Rectal smooth muscle tissue (tissue), 1 donor: ENCODE results near the gene SLC66A3.

Source experiments
- H3K27ac ChIP-seq: one replicate; pipeline ENCODE4 v1.7.0; 2013; ENCODE audit warnings: low read depth, low read length, inconsistent platforms
- H3K27me3 ChIP-seq: one replicate; pipeline ENCODE4 v1.7.0; 2013; ENCODE audit warnings: low read length; ENCODE audit not compliant: control insufficient read depth, insufficient read depth
- H3K36me3 ChIP-seq: one replicate; pipeline ENCODE4 v1.7.0; 2013; ENCODE audit warnings: low read length; ENCODE audit not compliant: control insufficient read depth, insufficient read depth
- H3K4me1 ChIP-seq: one replicate; pipeline ENCODE4 v1.7.0; 2013; ENCODE audit warnings: low read length; ENCODE audit not compliant: control insufficient read depth, insufficient read depth
- H3K4me3 ChIP-seq: one replicate; pipeline ENCODE4 v1.7.0; 2013; ENCODE audit warnings: low read length
- H3K9ac ChIP-seq: one replicate; pipeline ENCODE4 v1.7.0; 2013; ENCODE audit warnings: low read length

SLC66A3 gene

GRCh38 chr2:11213090-11213638 is 57.9 kb downstream of the SLC66A3 start:
- no peak overlapping the region for H3K4me3 ChIP-seq
- H3K27ac ChIP-seq: no peak overlapping the region
- H3K36me3 ChIP-seq: peaks cover 5% of the 10 kb centered on the region
- no peaks in the 10 kb centered on the region for H3K4me1 ChIP-seq
- H3K27me3 ChIP-seq: no peaks in the 10 kb centered on the region
- no peak overlapping the region for H3K9ac ChIP-seq

- H3K27ac ChIP-seq: no peak overlapping the region
- no peak overlapping the region for H3K4me3 ChIP-seq
- no peaks in the 10 kb centered on the region for H3K27me3 ChIP-seq
- no peaks in the 10 kb centered on the region for H3K4me1 ChIP-seq
- H3K36me3 ChIP-seq: peaks cover 5% of the 10 kb centered on the region
- H3K9ac ChIP-seq: no peak overlapping the region
These were observed 58.7 kb downstream of the SLC66A3 start for GRCh38 chr2:11213975-11214374.

GRCh38 chr2:11214770-11215169 is 59.5 kb downstream of the SLC66A3 start:
- peaks cover 5% of the 10 kb centered on the region for H3K36me3 ChIP-seq

DNA sequence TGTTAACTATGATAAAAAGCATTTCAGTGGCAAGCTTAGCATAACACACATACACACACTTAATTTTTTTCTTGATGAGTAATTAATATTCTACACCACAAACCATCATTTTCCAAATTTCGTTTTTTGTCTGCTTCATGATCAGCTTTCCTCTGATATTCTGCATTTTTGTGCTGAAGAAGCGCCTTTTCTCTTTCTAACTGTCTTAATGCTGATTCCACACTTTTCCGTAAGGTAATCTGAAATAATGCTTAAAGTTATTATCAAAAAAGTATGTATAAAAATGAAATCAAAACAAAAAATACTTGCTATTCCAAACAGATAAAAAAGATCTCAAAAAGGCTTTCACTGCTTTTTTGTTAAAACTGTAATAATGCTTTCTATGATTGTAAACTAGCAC is 60.1 kb downstream of the SLC66A3 start:
- H3K4me3 ChIP-seq: no peak overlapping the region
- no peaks in the 10 kb centered on the region for H3K4me1 ChIP-seq
- no peaks in the 10 kb centered on the region for H3K27me3 ChIP-seq
- peaks cover 3% of the 10 kb centered on the region for H3K36me3 ChIP-seq
- no peak overlapping the region for H3K27ac ChIP-seq
- no peak overlapping the region for H3K9ac ChIP-seq

More at GRCh38 chr2:11214770-11215169, 59.5 kb downstream of the SLC66A3 start:
- no peak overlapping the region for H3K9ac ChIP-seq
- no peak overlapping the region for H3K4me3 ChIP-seq
- H3K4me1 ChIP-seq: no peaks in the 10 kb centered on the region
- H3K27me3 ChIP-seq: no peaks in the 10 kb centered on the region
- no peak overlapping the region for H3K27ac ChIP-seq

DNA sequence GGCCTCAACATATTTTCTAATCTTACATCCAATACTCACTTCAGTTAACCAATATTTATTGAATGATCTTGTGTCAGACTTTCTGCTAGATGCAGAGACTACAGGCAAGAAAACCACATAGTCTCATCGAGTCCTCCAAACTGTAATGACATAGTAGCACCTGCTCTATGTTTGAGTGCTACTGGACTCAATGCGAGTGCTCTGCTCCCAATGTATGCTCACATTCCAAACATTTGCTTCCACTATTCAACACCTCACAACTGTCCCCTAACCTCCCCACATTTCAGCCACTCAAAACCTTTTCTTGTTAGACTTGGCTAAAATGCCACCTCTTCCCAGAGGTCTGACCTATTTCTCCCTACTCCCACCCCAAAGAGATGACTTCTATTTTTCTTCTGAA is 65.2 kb downstream of the SLC66A3 start:
- no peaks in the 10 kb centered on the region for H3K27me3 ChIP-seq
- no peak overlapping the region for H3K9ac ChIP-seq
- H3K36me3 ChIP-seq: peaks cover 2% of the 10 kb centered on the region
- H3K4me1 ChIP-seq: no peaks in the 10 kb centered on the region
- no peak overlapping the region for H3K4me3 ChIP-seq
- H3K27ac ChIP-seq: no peak overlapping the region

- no peaks in the 10 kb centered on the region for H3K4me1 ChIP-seq
- H3K36me3 ChIP-seq: peaks cover 2% of the 10 kb centered on the region
- no peak overlapping the region for H3K4me3 ChIP-seq
- H3K27ac ChIP-seq: no peak overlapping the region
- H3K27me3 ChIP-seq: no peaks in the 10 kb centered on the region
- no peak overlapping the region for H3K9ac ChIP-seq
These were observed 67.6 kb downstream of the SLC66A3 start for GRCh38 chr2:11222845-11223244.

DNA sequence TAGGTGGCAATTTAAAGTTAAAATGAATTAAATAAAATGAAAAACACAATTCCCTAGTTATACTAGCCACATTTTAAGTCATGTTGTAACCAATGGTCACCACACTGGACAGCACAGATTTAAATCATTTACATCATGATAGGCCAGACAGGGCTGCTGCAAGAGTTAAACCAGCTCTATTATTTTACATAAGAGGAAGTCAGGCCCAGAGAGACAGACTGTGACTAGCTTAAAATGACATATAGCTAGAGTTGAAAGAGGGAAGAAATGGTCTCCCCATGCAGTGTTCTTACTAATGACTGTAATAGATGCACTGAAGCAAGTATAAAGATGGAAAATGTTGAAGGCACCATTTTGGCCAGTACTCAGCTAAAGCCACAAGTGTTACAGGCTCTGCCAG is 69.6 kb downstream of the SLC66A3 start:
- Histone ChIP-seq H3K36me3 (peaks cover 2% of the 10 kb centered on the region), H3K27me3 (no peaks in the 10 kb centered on the region), H3K4me3 (no peak overlapping the region), H3K9ac (no peak overlapping the region), H3K27ac (no peak overlapping the region), H3K4me1 (no peaks in the 10 kb centered on the region)

- no peaks in the 10 kb centered on the region for H3K36me3 ChIP-seq
- no peaks in the 10 kb centered on the region for H3K27me3 ChIP-seq
- no peak overlapping the region for H3K4me3 ChIP-seq
- H3K9ac ChIP-seq: no peak overlapping the region
- H3K4me1 ChIP-seq: no peaks in the 10 kb centered on the region
- H3K27ac ChIP-seq: no peak overlapping the region
These were observed 72.3 kb downstream of the SLC66A3 start for GRCh38 chr2:11227595-11227994.
